HG03520 (cell line): ENCODE results near the gene OR8G5.
"Not testable (repeated sequence)": the region's sequence is repeated elsewhere in the genome, so short reads cannot be mapped to it uniquely, and the experiment has no call there.

Source experiments
- ATAC-seq: cut with Tn5 transposase; IDR thresholded peaks from one replicate; pipeline ENCODE4 v1.9.1; 2021; ENCODE audit warnings: mild to moderate bottlenecking, moderate library complexity; ENCODE audit not compliant: unreplicated experiment

OR8G5 gene, protein sequence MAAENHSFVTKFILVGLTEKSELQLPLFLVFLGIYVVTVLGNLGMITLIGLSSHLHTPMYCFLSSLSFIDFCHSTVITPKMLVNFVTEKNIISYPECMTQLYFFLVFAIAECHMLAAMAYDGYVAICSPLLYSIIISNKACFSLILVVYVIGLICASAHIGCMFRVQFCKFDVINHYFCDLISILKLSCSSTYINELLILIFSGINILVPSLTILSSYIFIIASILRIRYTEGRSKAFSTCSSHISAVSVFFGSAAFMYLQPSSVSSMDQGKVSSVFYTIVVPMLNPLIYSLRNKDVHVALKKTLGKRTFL

GRCh38 chr11:124256076-124256475 lies at the start of gene OR8G5:
Gene OR8G5, plus strand, starts transcription at chr11:124256376. Its CDS starts 8,556 bp downstream, at chr11:124264932.
- no peak for ATAC-seq

DNA sequence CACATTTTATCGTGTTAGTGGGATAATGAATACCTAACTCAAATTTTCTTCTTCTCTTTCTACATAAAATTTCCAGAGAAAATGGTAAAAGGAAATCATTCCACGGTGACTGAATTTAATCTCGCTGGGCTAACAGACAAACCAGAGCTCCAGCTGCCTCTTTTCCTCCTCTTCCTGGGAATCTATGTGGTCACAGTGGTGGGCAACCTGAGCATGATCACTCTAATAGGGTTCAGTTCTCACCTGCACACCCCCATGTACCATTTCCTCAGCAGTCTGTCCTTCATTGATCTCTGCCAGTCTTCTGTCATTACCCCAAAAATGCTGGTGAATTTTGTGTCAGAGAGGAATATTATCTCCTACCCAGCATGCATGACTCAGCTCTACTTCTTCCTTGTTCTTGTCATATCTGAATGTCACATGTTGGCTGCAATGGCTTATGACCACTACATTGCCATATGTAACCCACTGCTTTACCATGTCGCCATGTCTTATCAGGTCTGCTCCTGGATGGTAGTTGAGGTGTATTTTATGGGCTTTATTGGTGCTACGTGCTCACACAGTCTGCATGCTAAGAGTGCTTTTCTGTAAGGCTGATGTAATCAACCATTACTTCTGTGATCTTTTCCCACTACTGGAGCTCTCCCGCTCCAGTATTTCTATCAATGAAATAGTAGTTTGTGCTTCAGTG lies 48.9 kb upstream of the OR8G5 start:
- ATAC-seq, result no peak

- ATAC-seq, result no peak
These were observed 46.3 kb upstream of the OR8G5 start for GRCh38 chr11:124209824-124210357.

DNA sequence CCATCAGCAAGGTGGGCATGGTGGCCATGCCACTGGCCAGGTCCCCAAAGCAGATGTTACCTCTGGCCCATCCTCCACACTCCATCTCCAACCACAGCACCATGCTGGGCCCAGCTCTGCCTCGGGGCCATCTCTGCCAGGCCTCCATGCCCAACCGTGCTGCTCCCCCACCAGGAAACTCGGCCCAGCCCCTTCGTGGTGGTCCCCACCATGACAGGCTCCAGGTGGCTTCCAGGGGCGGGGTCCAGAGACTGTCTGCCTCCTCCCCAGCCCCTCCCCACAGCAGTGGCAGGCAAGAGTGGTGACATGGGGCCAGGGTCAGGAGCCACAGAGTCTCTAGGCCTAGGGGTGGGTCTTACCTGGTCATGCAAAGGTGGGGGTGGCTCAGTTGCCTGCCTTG lies 45.8 kb upstream of the OR8G5 start:
- ATAC-seq, result no peak

DNA sequence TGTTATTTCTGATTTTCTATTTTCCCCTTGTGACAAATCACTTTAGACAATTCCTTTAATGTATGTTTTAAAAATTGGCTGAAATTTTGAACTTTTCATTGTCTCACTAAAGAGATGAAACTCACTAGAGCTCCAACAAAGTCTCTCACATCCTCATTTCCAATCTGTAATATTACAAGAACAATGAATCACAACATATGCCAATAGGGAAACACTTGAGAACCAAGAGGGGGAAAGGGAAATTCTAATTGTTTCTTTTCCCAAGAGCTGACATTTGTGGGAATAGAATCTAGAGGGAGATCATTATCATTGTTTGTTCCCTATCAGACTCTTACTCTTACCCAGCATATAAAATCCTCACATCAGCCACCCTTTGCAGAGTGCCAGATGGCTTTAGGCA lies 44.9 kb upstream of the OR8G5 start:
- ATAC-seq, result no peak

DNA sequence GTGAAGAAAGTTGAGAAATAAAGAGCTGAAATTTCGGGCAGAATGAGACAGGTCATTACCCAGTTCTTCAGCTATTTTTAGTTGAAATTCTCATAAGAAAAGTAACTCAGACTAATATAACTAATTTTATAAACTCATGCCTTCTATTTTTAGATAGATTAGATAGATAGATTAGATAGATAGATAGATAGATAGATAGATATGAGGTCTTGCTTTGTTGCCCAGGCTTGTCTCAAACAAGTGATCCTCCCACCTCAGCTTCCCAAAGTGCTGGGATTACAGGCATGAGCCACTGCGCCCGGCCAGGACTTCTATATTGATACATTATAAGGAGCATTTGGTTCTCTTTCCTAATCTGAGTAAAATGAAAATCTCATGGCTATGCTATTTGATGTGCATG lies 42.1 kb upstream of the OR8G5 start:
- no peak for ATAC-seq

- ATAC-seq, result no peak
These were observed 37.0 kb upstream of the OR8G5 start for GRCh38 chr11:124219126-124219525.

DNA sequence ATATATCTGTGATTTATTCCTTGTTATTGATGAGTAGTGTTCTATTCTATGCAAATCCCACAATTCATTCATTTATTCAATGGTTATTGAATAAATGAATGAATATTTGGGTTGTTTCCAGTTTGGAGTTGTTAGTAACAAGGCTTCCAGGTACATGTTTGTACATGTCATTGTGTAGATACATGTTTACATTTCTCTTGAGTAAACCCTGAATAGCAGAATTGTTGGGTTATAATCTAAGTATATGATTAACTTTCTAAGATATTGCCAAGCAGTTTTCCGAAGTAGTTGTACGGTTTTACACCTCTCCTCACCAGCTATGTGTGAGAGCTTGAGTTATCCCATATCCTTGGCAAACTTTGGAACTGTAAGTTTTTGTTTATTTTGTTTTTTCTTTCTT lies 33.8 kb upstream of the OR8G5 start:
- no peak for ATAC-seq

DNA sequence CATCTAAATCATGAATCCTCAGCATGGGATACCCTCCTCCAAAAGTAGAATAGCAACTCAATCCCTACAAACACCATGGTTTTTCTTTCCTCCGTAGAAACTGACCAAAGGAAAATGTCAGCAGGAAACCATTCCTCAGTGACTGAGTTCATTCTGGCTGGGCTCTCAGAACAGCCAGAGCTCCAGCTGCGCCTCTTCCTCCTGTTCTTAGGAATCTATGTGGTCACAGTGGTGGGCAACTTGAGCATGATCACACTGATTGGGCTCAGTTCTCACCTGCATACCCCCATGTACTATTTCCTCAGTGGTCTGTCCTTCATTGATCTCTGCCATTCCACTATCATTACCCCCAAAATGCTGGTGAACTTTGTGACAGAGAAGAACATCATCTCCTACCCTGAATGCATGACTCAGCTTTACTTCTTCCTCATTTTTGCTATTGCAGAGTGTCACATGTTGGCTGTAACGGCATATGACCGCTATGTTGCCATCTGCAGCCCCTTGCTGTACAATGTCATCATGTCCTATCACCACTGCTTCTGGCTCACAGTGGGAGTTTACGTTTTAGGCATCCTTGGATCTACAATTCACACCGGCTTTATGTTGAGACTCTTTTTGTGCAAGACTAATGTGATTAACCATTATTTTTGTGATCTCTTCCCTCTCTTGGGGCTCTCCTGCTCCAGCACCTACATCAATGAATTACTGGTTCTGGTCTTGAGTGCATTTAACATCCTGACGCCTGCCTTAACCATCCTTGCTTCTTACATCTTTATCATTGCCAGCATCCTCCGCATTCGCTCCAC lies 31.4 kb upstream of the OR8G5 start:
- ATAC-seq, result not testable (repeated sequence)

- ATAC-seq, result no peak
These were observed 30.7 kb upstream of the OR8G5 start for GRCh38 chr11:124225471-124225870.

DNA sequence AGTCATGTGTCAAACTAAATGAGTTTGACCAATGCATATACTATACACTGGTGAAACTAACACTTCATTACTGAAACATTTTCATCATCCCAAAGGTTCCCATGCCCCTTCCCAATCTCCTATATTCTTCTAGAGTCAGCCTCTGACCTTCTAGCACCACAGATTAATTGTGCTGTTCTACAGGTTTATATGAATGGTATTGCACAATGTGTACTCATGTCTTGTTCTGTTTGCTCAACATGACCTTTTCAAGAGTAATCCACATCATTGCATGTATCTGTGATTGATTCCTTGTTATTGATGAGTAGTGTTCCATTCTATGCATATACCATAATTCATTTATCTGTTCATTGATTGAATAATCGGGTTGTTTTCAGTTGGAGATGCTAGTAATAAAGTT lies 22.8 kb upstream of the OR8G5 start:
- no peak for ATAC-seq

- ATAC-seq, result no peak
These were observed 17.7 kb upstream of the OR8G5 start for GRCh38 chr11:124238512-124238911.

GRCh38 chr11:124240621-124241397 lies 15.4 kb upstream of the OR8G5 start, which contains the start of gene OR8G1:
Gene OR8G1, plus strand, starts transcription at chr11:124241095. Its CDS starts 8,581 bp downstream, at chr11:124249676.
- no peak for ATAC-seq

GRCh38 chr11:124249869-124250268 lies 6.3 kb upstream of the OR8G5 start:
- ATAC-seq, result not testable (repeated sequence)

DNA sequence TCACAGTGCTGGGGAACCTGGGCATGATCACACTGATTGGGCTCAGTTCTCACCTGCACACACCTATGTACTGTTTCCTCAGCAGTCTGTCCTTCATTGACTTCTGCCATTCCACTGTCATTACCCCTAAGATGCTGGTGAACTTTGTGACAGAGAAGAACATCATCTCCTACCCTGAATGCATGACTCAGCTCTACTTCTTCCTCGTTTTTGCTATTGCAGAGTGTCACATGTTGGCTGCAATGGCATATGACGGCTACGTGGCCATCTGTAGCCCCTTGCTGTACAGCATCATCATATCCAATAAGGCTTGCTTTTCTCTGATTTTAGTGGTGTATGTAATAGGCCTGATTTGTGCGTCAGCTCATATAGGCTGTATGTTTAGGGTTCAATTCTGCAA lies 8.9 kb downstream of the OR8G5 start:
- not testable (repeated sequence) for ATAC-seq

DNA sequence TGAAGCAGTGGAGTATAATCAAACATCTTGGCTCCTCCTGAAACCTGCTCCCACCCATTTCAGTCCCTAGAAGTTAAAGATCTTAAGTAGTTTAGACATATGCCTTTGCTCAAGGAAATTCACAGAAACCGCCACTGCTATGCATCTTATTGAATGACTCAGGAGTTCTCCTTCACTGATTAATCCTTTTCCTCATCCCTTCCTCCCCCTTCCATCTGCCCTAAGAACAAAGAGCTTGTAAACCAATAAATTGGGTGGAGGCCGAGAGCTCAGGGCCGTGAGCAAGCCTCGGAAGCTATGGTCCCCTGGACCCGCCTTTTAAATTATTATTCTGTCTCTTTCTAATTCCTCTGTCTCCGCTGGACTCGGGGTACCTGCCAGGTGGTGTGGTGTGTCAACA lies 14.7 kb downstream of the OR8G5 start:
- not testable (repeated sequence) for ATAC-seq

GRCh38 chr11:124274000-124274399 lies 17.8 kb downstream of the OR8G5 start:
- ATAC-seq, result no peak

DNA sequence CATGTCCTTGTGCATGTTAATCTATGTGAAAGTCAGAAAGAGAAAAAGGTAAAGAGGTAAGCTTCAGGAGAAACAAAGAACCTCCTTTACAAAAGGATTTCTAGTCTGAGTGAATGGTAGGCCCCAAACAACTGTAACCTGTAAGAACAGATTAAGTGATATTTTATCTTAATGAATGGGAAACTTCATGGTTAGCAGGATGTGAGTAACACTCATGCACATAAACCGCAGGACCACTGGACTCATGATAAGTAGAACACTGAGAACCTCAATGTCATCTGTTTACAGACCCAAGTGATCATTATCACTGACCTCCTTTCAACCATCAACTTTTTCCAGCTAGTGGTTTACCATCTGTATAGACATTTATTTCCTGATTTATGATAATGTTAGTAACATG lies 19.9 kb downstream of the OR8G5 start:
- no peak for ATAC-seq

GRCh38 chr11:124277207-124277606 lies 21.0 kb downstream of the OR8G5 start:
- no peak for ATAC-seq

DNA sequence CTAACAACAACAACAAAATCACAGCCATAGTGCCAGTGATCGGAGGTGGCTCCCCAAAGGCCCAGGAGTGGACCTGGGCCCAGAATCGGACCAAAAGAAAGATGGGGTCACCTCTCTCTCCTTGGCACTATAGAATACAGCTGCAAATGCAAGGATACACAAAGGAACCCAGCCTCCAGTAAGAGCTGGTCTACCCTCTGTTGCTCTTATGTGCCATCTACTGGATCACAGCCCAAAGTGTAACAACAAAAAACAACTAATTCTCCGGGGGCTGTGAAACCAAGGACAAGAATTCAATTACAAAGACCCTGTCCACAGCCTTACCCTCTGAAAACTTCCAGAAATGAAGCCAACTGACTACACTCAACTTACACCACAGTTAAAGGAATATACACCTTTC lies 21.6 kb downstream of the OR8G5 start:
- ATAC-seq, result no peak

DNA sequence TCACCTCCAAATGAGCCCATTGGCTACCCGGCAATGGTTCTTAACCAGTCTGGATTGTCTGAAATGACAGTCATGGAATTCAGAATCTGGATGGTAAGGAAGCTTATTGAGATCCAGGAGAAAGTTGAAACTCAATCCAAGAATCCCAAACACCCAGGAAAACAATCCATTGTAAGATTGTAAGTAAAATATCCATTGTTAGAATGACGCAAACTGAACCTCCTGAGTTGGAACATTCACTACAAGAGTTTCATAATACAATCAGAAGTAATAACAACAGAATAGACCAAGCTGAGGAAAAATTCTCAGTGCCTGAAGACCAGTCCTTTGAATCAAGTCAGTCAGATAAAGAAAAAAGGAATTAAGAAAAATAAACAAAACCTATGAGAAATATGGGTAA lies 22.1 kb downstream of the OR8G5 start:
- no peak for ATAC-seq
